HG02759 (cell line): ENCODE measurements around the gene C5.
"Not testable (repeated sequence)": the region's sequence is repeated elsewhere in the genome, so short reads cannot be mapped to it uniquely, and the experiment has no call there.

ENCODE experiments used
- ATAC-seq: cut with Tn5 transposase; IDR thresholded peaks from one replicate; pipeline ENCODE4 v1.9.1; 2021; ENCODE audit warnings: mild to moderate bottlenecking, moderate library complexity; ENCODE audit not compliant: unreplicated experiment

The C5 gene

GRCh38 chr9:120983259-120983837 lies 66.7 kb downstream of the C5 start:
- ATAC-seq, result peak; percentile 59

GRCh38 chr9:120982836-120983235 lies 67.2 kb downstream of the C5 start:
- ATAC-seq, result no peak

- ATAC-seq, result no peak
These were observed 69.1 kb downstream of the C5 start for GRCh38 chr9:120980951-120981350.

GRCh38 chr9:120979797-120980196 lies 70.3 kb downstream of the C5 start:
- ATAC-seq, result no peak

GRCh38 chr9:120978987-120979386 lies 71.1 kb downstream of the C5 start:
- no peak for ATAC-seq

GRCh38 chr9:120977321-120977720 lies 72.8 kb downstream of the C5 start:
- ATAC-seq, result no peak

- no peak for ATAC-seq
These were observed 75.2 kb downstream of the C5 start for GRCh38 chr9:120974921-120975320.

- no peak for ATAC-seq
These were observed 75.9 kb downstream of the C5 start for GRCh38 chr9:120974181-120974580.

GRCh38 chr9:120971938-120972337 lies 78.1 kb downstream of the C5 start:
- ATAC-seq, result no peak

GRCh38 chr9:120971471-120971870 lies 78.6 kb downstream of the C5 start:
- not testable (repeated sequence) for ATAC-seq

- no peak for ATAC-seq
These were observed 79.8 kb downstream of the C5 start for GRCh38 chr9:120970244-120970643.

GRCh38 chr9:120966013-120966369 lies 84.1 kb downstream of the C5 start:
- no peak for ATAC-seq

- no peak for ATAC-seq
These were observed 84.6 kb downstream of the C5 start for GRCh38 chr9:120965344-120966012.

GRCh38 chr9:120961936-120962335 lies 88.1 kb downstream of the C5 start:
- ATAC-seq, result no peak

GRCh38 chr9:120960001-120960400 lies 90.1 kb downstream of the C5 start:
- no peak for ATAC-seq

- ATAC-seq, result no peak
These were observed 93.2 kb downstream of the C5 start for GRCh38 chr9:120956862-120957261.

- no peak for ATAC-seq
These were observed 98.0 kb downstream of the C5 start for GRCh38 chr9:120951960-120952618.

- no peak for ATAC-seq
These were observed 99.4 kb downstream of the C5 start for GRCh38 chr9:120950421-120951388.

GRCh38 chr9:120949290-120949689 lies 100.8 kb downstream of the C5 start:
- no peak for ATAC-seq

- no peak for ATAC-seq
These were observed 101.3 kb downstream of the C5 start for GRCh38 chr9:120948824-120949223.

GRCh38 chr9:120947222-120947621 lies 102.9 kb downstream of the C5 start:
- ATAC-seq, result no peak
